A204.1 (cell line): Measurements from ENCODE around the gene REELD1.
A peak's percentile ranks its signal among the peaks of the same experiment; 100 is the strongest.

Experiments
- FAIRE-seq: peaks from 2 replicates; lab custom pipeline; 2012; peaks lifted over from hg19 to GRCh38; lab: Jason Lieb, UNC

REELD1 gene

DNA sequence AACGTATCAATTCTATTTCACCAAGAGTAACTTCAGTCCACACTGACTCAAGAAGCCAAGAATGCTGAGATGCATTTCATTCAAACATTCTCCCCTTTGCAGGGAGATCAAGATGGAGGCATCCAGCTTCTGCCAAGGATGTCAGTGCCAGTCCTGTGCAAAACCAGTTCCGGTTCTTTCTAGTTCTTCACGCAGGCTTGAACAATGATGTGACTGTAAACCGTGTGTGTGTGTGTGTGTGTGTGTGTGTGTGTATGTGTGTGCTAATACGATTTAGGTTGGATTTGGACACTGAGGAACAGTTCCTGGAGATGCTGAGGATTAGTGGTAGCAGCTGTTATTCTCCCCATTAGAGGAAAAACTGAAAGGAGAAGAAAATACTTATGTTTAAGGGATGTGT, at the start of gene REELD1:
REELD1 (plus strand) TSS at position 301 of the 400 bp plus-strand sequence. CDS start 2,415 bp downstream, outside the sequence.
- FAIRE-seq = no peak

GRCh38 chr4:146165221-146165620, 49.1 kb upstream of the REELD1 start:
- no peak for FAIRE-seq

DNA sequence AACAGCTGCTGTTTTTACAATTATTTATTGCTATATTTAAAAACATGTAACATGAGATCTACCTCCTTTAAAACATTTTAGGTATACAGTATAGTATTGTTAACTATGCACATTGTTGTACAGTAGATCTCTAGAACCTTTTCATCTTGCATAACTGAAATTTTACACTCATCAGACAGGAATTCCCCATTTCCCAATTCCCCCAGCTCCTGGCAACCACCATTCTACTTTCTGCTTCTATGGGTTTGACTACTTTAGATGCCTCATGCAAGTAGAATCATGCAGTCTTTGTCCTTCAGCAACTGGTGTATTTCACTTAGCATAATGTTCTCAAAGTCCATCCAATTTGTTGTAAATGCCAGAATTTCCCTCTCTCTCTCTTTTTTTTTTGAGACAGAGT, 48.5 kb upstream of the REELD1 start:
- FAIRE-seq = no peak

DNA sequence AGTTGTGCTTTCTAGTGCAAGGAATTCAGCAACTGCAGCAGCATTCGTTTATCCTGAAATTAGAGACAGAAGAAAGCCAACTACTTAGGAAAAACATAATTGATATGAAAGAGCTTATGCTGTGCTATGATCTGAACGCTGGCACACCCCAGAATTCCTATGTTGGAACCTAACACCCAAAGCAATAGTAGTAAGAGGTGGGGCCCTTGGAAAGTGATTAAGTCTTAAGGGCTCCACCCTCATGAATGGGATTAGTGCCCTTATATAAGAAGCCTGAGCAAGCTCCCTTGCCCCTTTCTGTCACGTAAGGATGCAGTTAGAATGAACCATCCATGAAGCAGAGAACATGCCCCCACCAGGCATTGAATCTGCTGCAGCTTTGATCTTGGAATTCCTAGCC, 44.2 kb upstream of the REELD1 start:
- no peak for FAIRE-seq

DNA sequence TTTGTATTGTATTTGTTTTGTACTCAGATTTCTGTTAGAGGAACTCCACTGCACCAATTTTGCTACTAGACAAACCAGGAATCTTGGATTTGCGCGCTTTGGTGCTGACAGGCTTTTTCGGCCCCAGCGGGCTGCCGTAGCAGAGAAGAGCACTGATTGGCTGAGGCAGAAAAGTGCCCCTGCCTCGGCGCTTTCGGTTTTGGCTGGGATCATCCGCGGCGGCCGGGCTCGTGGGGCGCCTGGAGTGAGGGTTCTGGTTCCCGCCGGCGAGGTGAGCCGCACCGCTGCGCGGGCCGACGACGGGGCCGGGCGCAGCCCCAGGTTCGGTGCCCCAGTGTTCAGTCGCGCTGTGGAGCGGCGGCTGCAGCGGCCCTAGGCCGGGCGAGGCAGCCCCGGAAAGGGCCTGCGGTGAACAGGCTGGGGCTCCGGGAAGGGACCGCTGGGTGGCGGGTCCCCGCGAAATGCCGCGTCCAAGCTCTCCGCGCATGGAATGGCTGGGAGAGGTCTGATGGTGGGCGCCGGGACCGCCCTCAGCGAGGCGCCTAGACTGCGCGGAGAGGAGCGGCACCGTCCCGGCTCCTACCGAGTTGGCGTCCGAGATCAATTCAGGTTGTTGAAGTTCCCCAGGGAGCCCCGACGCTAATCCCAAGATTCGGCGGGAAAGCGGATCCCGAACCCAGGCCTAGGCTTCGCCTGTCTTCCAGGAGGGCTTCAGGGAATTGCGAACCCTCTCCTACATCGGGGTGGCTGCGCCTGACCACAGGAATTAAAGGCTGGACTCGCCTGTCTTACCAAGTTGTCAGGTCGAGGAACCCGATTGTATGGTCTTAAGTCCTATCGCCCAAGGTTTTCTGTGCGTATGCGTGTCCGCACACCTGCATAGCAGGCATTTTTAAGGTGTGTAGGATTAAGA, 38.5 kb upstream of the REELD1 start, which contains the start of gene LSM6:
LSM6 (plus strand) TSS at position 178 of the 913 bp plus-strand sequence. CDS start 7,204 bp downstream, outside the sequence.
- peak; percentile 89 for FAIRE-seq

DNA sequence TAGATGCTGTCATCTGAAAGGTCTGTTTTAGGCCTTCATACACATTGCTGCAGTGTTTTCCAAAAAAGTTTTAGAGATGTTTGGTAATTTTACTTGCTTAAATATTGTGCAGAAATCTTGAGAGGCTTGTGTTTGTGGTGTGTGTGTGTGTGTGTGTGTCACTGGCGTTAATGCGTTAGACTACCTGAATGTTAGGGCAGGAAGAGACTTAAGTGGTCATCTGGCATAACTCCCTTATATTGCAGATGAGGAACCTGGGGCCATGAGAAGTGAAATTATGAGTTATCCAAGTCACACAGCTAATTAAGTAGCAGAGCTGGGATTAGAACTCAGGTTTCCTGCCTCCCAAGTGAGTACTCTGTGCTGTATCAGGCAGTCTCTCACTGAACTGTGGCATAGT, 37.4 kb upstream of the REELD1 start:
- FAIRE-seq = no peak

GRCh38 chr4:146178126-146178525, 36.2 kb upstream of the REELD1 start:
- no peak for FAIRE-seq

DNA sequence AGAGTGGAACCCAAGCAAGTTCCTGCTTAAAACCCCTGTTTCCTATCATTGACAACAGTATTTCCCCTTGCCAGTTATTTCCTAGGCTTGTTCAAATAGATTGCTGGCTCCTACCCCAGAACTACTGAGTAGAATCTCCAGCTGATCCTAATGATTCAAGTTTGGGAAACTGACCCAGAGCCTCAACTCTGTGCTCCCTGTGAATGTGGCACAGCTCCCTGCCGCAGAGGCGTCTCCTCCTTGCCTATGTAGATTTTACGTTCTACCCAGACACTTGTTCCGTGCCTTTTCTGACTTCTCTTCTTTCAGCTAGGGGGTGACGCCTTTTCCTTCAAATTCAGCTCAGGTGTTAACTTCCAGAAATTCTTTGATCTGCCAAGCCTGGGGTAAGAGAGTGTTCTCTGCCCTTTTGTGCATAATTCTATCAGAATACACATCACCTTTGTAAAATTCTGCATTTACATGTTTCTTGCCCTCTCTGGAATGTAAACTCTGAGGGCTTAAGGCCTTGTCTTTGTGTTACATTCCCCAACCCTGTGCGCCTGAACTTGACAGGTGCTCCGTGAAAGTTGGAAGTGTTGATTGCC, 34.5 kb upstream of the REELD1 start:
- FAIRE-seq = no peak

GRCh38 chr4:146182443-146182842, 31.9 kb upstream of the REELD1 start:
- FAIRE-seq = no peak

GRCh38 chr4:146183209-146183608, 31.1 kb upstream of the REELD1 start:
- FAIRE-seq = no peak

DNA sequence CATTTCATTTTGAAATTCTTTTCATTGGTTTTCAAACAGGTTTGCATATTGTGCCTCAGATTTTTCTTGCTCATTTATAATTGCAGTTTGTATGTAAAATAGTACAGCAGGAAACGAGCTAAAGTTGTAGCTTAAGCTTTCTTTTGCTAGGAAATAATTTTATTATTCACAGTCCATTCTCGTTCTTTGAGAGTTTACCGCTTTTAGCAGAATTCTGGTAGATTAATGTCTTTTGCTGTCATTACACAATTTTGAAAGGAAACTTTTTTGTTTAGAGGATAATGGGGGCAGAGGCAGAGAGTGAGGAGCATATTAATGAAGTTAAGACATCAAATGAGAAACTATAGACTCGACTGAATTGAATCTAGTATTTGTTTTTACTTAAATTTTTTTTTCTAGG, 28.3 kb upstream of the REELD1 start:
- FAIRE-seq = no peak

- FAIRE-seq = no peak
Measured at GRCh38 chr4:146186596-146186995, 27.7 kb upstream of the REELD1 start.

DNA sequence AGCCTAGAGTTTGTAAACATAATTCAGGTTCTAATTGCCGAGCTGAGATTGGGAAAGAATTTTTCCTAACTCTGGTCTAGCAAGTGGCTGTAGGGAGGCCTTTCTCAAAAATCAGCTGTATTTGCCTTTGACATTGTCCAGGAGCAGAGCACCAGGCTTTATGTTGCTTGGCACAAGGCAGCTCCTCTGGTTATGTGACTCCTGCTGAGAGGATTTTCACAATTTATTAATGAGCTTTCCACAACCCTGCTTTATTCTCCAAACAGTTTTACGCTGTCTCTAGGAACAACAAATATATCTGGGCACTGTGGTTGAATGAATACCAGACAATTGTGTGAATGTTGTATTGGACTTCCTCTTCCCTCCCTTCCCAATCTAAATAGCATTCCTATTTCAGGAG, 23.9 kb upstream of the REELD1 start:
- no peak for FAIRE-seq

GRCh38 chr4:146191766-146192458, 22.4 kb upstream of the REELD1 start:
- FAIRE-seq = no peak

GRCh38 chr4:146193628-146194027, 20.7 kb upstream of the REELD1 start:
- no peak for FAIRE-seq

DNA sequence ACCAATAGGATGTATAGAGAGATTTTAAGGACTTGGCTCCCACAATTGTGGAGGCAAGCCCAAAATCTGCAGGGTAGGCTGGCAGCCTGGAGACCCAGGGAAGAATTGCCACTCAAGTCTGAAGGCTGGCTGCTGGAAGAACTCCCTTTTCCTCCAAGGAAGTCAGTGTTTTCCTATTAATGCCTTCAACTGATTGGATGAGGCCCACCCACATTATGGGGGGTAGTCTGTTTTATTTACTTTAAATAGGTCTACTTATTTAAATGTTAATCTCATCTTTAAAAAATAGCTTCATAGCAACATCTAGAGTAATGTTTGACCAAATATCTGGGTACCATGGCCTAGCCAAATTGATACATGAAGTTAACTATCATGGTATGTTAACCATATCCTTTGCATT, 20.1 kb upstream of the REELD1 start:
- no peak for FAIRE-seq

- FAIRE-seq = no peak
Measured at GRCh38 chr4:146202665-146203064, 11.7 kb upstream of the REELD1 start.

GRCh38 chr4:146207410-146207809, 6.9 kb upstream of the REELD1 start:
- no peak for FAIRE-seq

- no peak for FAIRE-seq
Measured at GRCh38 chr4:146210890-146211289, 3.4 kb upstream of the REELD1 start.

GRCh38 chr4:146211440-146211839, 2.9 kb upstream of the REELD1 start:
- no peak for FAIRE-seq

- FAIRE-seq = no peak
Measured at GRCh38 chr4:146212781-146213180, 1.6 kb upstream of the REELD1 start.

DNA sequence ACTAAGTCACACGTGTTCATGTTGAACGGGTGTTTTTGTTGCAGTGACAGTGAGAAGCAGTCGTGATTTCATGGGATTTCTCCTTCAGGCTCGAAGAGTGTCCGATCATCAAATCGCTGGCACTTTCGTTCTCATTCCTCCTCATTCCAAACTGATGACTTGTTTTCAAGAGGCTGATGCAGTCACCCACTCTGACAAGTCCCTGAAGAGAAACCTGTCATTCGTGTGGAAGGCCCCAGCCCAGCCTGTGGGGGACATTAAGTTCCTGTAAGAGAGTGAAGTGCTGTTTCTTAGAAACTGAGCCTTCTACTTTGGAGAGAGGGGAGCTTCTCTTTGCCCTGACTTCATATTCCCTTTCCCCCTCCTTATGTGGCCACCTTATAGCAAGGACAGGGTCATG, 8.0 kb downstream of the REELD1 start:
- no peak for FAIRE-seq

DNA sequence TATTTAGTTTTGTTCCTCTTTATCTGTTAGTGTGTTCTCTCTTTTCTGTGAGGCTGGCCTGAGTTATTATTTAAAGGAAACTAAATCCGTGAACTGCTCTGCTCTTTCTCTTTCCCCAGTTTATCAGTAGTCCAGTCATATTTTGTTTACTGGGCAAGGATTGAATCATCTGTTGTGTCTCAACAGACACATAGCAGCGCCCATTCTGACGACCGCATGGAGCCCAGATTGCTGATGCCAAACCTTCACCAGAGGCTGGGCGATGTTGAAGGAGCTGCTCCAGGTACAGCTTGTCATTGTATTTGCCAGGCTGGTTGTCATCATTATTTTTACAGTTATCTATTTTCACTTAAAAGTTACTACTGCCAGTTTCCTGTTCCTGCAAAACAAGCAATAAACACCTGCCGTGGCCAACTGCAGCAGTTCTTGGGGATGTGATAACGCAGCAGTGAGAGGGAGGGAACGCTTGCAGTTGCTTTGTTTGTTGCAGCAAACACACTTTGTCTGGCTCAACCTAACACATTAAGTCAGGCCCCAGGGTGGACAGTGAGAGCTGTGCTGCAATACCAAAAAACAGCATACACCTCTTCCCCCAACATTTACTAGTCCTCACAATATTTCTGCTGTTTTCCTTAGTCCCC, 10.1 kb downstream of the REELD1 start:
- no peak for FAIRE-seq
